ENCODE results near the gene ADAMTSL4.

The ADAMTSL4 gene

GRCh38 chr1:150548632-150549495, at the start of gene ADAMTSL4:
Gene ADAMTSL4, plus strand, starts transcription at chr1:150549408. Its CDS starts 2,881 bp downstream, at chr1:150552289.
- peak; percentile 67 for DNase-seq

- DNase-seq = no peak
Measured at GRCh38 chr1:150505431-150505830, 43.8 kb upstream of the ADAMTSL4 start.

- peak; percentile 55 for DNase-seq
Measured at GRCh38 chr1:150507912-150508864, 41.0 kb upstream of the ADAMTSL4 start, which contains the start of gene ECM1. Gene ECM1, plus strand, starts transcription at chr1:150508109. Its CDS starts 101 bp downstream, at chr1:150508210.

- DNase-seq = no peak
Measured at GRCh38 chr1:150508982-150509381, 40.2 kb upstream of the ADAMTSL4 start.

GRCh38 chr1:150511551-150511950, 37.7 kb upstream of the ADAMTSL4 start:
- no peak for DNase-seq

GRCh38 chr1:150511985-150512660, 37.1 kb upstream of the ADAMTSL4 start:
- DNase-seq = no peak

GRCh38 chr1:150512846-150513245, 36.4 kb upstream of the ADAMTSL4 start:
- DNase-seq = no peak

- DNase-seq = no peak
Measured at GRCh38 chr1:150513351-150513791, 35.8 kb upstream of the ADAMTSL4 start.

GRCh38 chr1:150514260-150514659, 34.9 kb upstream of the ADAMTSL4 start:
- no peak for DNase-seq

GRCh38 chr1:150514913-150515327, 34.3 kb upstream of the ADAMTSL4 start:
- no peak for DNase-seq

- peak; percentile 95 for DNase-seq
Measured at GRCh38 chr1:150515328-150516049, 33.7 kb upstream of the ADAMTSL4 start, which contains the start of gene FALEC. Gene FALEC, plus strand, starts transcription at chr1:150515752.

- no peak for DNase-seq
Measured at GRCh38 chr1:150516050-150516591, 33.1 kb upstream of the ADAMTSL4 start.

- no peak for DNase-seq
Measured at GRCh38 chr1:150516616-150517015, 32.6 kb upstream of the ADAMTSL4 start.

- no peak for DNase-seq
Measured at GRCh38 chr1:150521196-150521968, 27.8 kb upstream of the ADAMTSL4 start.

GRCh38 chr1:150525348-150525747, 23.9 kb upstream of the ADAMTSL4 start:
- no peak for DNase-seq

- DNase-seq = peak; percentile 37
Measured at GRCh38 chr1:150528196-150528595, 21.0 kb upstream of the ADAMTSL4 start.

GRCh38 chr1:150529017-150529416, 20.2 kb upstream of the ADAMTSL4 start:
- peak; percentile 43 for DNase-seq

- no peak for DNase-seq
Measured at GRCh38 chr1:150530491-150531159, 18.6 kb upstream of the ADAMTSL4 start.

GRCh38 chr1:150532860-150533259, 16.3 kb upstream of the ADAMTSL4 start:
- DNase-seq = no peak

GRCh38 chr1:150534002-150534401, 15.2 kb upstream of the ADAMTSL4 start:
- DNase-seq = no peak
